MCF 10A (cell line): Measurements from ENCODE around the gene HCRTR1. TPM values are rescaled to one million over a fixed set of nuclear protein-coding genes. Genes with fewer than 3 reads are reported as not detected.

ENCODE experiments used
- BruUV-seq: library from RNA; stranded (reverse); fragments of 400-500 nt; replicated peaks from 2 replicates; lab custom pipeline; 2021; lab: Mats Ljungman, UMichigan
- CTCF ChIA-PET: fragments of 300-600 bp; sonication (Branson Sonifier 250); formaldehyde crosslinking; extraction: SDS; loops from one replicate; lab custom pipeline; 2021; ENCODE audit warnings: antibody characterized with exemption, inconsistent platforms; lab: Yijun Ruan, JAX
- POLR2A ChIA-PET: fragments of 300-600, 350-650 bp; sonication (Branson Sonifier 250); formaldehyde crosslinking; extraction: SDS; loops from one replicate; lab custom pipeline; 2020; ENCODE audit warnings: antibody characterized with exemption, inconsistent platforms; lab: Yijun Ruan, JAX
- DNase-seq: peaks from one replicate; pipeline ENCODE4 v3.0.0-alpha.2; 2018; ENCODE audit not compliant: unreplicated experiment
- H3K27ac Mint-ChIP-seq: one replicate; pipeline ENCODE4 v1.8.0; 2022; ENCODE audit warnings: mild to moderate bottlenecking, low read depth, mixed read lengths; ENCODE audit not compliant: unreplicated experiment
- H3K27me3 Mint-ChIP-seq: one replicate; pipeline ENCODE4 v1.8.0; 2022; ENCODE audit warnings: mixed read lengths; ENCODE audit not compliant: insufficient read depth, unreplicated experiment
- H3K36me3 Mint-ChIP-seq: one replicate; pipeline ENCODE4 v1.8.0; 2022; ENCODE audit warnings: mild to moderate bottlenecking, moderate library complexity, mixed read lengths; ENCODE audit not compliant: insufficient read depth, unreplicated experiment
- H3K4me1 Mint-ChIP-seq: one replicate; pipeline ENCODE4 v1.8.0; 2022; ENCODE audit warnings: mixed read lengths; ENCODE audit not compliant: insufficient read depth, unreplicated experiment
- H3K4me3 Mint-ChIP-seq: one replicate; pipeline ENCODE4 v1.8.0; 2022; ENCODE audit warnings: mild to moderate bottlenecking, moderate library complexity, mixed read lengths; ENCODE audit not compliant: unreplicated experiment
- H3K9me3 Mint-ChIP-seq: one replicate; pipeline ENCODE4 v1.8.0; 2022; ENCODE audit warnings: mixed read lengths; ENCODE audit not compliant: unreplicated experiment
- CTCF ChIP-seq: fragments of 200-600 bp; IDR thresholded peaks from one replicate; pipeline ENCODE4 v1.8.0; 2022; ENCODE audit warnings: antibody characterized with exemption, mild to moderate bottlenecking; ENCODE audit not compliant: unreplicated experiment
- intact Hi-C: fragments of 100-400 bp; cut with micrococcal nuclease; formaldehyde crosslinking; loops from 2 replicates; pipeline ENCODE4 v1.14.1; 2022
- total RNA-seq: library from RNA; stranded (reverse); gene quantifications from 2 replicates; pipeline ENCODE4 v1.2.3, GENCODE V29; 2022

The HCRTR1 gene
- total RNA-seq, 1 experiment from 2014 or later = not detected

- CTCF ChIA-PET = interaction anchor here (0.6 to 2.3 kb wide), 4 partner anchors 14 to 140 kb away, joined by 3 to 24 read pairs (median 5); no protein-coding TSS in a partner anchor
- TF ChIP-seq CTCF = no peak
- no peaks in the 10 kb centered on the region for H3K27me3 Mint-ChIP-seq
- H3K4me3 Mint-ChIP-seq = no peak overlapping the region
- no peak overlapping the region for H3K27ac Mint-ChIP-seq
- POLR2A ChIA-PET = interaction anchor here (0.6 to 2.2 kb wide), 7 partner anchors 9 to 138 kb away, joined by 3 to 7 read pairs (median 5); no protein-coding TSS in a partner anchor
- intact Hi-C loops = no loop called here
- no peaks in the 10 kb centered on the region for H3K4me1 Mint-ChIP-seq
- H3K9me3 Mint-ChIP-seq = no peaks in the 10 kb centered on the region
- DNase-seq = no peak
- BruUV-seq = no TSS peak
- H3K36me3 Mint-ChIP-seq = peaks cover 6% of the 10 kb centered on the region
Observed at GRCh38 chr1:31650161-31651088, 32.9 kb downstream of the HCRTR1 start.

DNA sequence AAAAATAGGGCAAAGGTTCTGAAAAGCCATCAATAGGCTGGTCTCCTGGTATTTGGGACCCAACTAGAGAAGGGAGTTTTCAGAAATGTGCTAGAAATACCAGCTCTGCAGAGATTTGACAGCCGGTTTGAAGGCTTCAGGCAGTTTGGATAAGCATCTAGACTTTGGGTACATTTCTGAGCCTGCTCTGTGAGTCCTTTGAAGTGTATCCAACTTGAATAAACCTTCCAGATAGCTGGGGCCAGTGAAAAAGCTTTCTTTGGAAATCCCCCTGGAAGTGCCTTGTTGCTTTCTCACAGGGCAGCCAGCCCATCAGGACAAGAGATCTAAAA lies 33.6 kb downstream of the HCRTR1 start:
- H3K9me3 Mint-ChIP-seq = no peaks in the 10 kb centered on the region
- H3K27ac Mint-ChIP-seq = no peak overlapping the region
- no peak for TF ChIP-seq CTCF
- DNase-seq = no peak
- CTCF ChIA-PET = interaction anchor here (0.7 to 2.3 kb wide), 4 partner anchors 13 to 281 kb away, joined by 5 to 24 read pairs (median 5); no protein-coding TSS in a partner anchor
- no peaks in the 10 kb centered on the region for H3K4me1 Mint-ChIP-seq
- peaks cover 6% of the 10 kb centered on the region for H3K36me3 Mint-ChIP-seq
- H3K27me3 Mint-ChIP-seq = no peaks in the 10 kb centered on the region
- POLR2A ChIA-PET = interaction anchor here (0.7 to 2.2 kb wide), 6 partner anchors 8 to 137 kb away, joined by 3 to 7 read pairs (median 6); no protein-coding TSS in a partner anchor
- no TSS peak for BruUV-seq
- H3K4me3 Mint-ChIP-seq = no peak overlapping the region
- intact Hi-C loops = no loop called here

DNA sequence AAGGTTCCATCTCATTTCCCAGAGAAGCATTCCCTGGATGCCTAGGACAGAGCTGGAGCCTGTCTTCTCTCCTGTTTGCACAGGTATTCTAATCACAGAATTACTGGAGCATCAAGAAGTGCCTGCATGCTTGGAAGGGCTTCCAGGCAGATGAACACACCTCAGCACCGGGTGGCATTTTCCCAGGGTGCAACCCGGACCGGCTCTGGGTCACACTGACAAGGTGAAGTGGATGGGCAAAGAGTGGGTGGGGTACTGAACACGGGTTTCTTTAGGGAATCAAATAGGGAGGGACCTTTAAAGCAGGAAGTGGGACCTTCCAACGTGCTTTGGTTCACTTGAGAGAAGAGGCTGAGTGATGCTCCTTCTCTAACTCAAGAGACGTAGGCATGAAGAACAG lies 34.3 kb downstream of the HCRTR1 start:
- no peak for TF ChIP-seq CTCF
- intact Hi-C loops = no loop called here
- Mint-ChIP-seq H3K27me3 (no peaks in the 10 kb centered on the region), H3K4me1 (no peaks in the 10 kb centered on the region), H3K36me3 (peaks cover 12% of the 10 kb centered on the region), H3K27ac (no peak overlapping the region), H3K9me3 (no peaks in the 10 kb centered on the region), H3K4me3 (no peak overlapping the region)
- BruUV-seq = no TSS peak
- DNase-seq = no peak
- POLR2A ChIA-PET = interaction anchor here (0.7 to 2.2 kb wide), 4 partner anchors 13 to 137 kb away, joined by 3 to 7 read pairs (median 6); no protein-coding TSS in a partner anchor
- CTCF ChIA-PET = interaction anchor here (0.7 to 2.3 kb wide), 3 partner anchors 13 to 282 kb away, joined by 5 to 24 read pairs (median 5); no protein-coding TSS in a partner anchor

GRCh38 chr1:31652891-31653499 lies 35.5 kb downstream of the HCRTR1 start:
- no TSS peak for BruUV-seq
- no peak for DNase-seq
- Mint-ChIP-seq H3K9me3 (no peaks in the 10 kb centered on the region), H3K36me3 (peaks cover 25% of the 10 kb centered on the region), H3K4me3 (no peak overlapping the region), H3K27me3 (no peaks in the 10 kb centered on the region), H3K27ac (no peak overlapping the region), H3K4me1 (no peaks in the 10 kb centered on the region)
- CTCF ChIA-PET = no interaction called here
- TF ChIP-seq CTCF = no peak
- POLR2A ChIA-PET = interaction anchor here (0.6 to 2.5 kb wide), 2 partner anchors 8 to 47 kb away, joined by 3 to 10 read pairs; partner anchors contain the start of gene PEF1
- intact Hi-C loops = no loop called here
